Brain pericyte (primary cell): ENCODE data around the gene TIRAP.

Experiments
- DNase-seq: peaks from one replicate; pipeline ENCODE4 v3.0.0-alpha.2; 2012; ENCODE audit warnings: low read depth, low spot score

Gene TIRAP

GRCh38 chr11:126341760-126342161, 58.9 kb downstream of the TIRAP start:
- no peak for DNase-seq

GRCh38 chr11:126343051-126343450, 60.2 kb downstream of the TIRAP start:
- DNase-seq: no peak
